ENCODE measurements around the gene DCAF12.

The DCAF12 gene

DNA sequence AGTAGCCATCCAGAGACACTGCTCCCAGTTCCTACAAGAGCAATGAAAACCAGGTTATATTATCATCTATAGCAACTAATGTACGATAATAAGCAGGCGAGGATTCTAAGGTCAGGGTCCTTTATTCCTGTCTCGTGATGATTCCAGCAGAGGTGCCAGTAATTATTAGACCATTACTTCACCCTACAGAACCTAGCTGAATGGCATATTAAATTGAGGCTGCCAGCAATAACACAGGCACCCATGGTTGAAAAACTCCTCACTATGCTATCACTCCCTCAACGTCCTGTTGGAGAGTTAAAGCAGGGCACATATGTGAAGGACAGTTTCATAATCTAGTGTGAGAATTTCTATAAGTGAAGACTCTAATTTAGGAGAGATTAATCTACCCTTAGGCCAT, 29.7 kb downstream of the DCAF12 start:
- TF ChIP-seq, protein P1, sequence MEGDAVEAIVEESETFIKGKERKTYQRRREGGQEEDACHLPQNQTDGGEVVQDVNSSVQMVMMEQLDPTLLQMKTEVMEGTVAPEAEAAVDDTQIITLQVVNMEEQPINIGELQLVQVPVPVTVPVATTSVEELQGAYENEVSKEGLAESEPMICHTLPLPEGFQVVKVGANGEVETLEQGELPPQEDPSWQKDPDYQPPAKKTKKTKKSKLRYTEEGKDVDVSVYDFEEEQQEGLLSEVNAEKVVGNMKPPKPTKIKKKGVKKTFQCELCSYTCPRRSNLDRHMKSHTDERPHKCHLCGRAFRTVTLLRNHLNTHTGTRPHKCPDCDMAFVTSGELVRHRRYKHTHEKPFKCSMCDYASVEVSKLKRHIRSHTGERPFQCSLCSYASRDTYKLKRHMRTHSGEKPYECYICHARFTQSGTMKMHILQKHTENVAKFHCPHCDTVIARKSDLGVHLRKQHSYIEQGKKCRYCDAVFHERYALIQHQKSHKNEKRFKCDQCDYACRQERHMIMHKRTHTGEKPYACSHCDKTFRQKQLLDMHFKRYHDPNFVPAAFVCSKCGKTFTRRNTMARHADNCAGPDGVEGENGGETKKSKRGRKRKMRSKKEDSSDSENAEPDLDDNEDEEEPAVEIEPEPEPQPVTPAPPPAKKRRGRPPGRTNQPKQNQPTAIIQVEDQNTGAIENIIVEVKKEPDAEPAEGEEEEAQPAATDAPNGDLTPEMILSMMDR (IDR thresholded peaks at IDR 0.05), result no peak

DNA sequence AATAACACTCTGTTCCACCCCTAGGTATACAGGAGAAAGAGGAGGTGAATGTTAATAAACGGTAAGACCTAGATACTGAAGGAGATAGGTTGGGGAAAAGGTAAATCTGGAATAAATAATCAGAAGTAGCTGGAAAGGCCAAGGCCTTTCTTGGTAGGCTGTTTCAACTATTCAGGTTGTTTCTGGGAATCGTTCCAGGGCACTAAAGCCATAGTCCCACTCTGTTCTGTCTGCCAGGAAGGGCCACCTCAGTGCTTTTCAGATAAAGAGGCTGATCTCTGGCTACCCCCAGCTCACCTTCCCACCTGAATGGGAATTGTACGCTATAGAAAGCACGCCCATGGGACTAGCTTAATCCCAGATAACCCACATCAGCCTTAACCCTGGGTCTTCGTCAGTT, 32.9 kb downstream of the DCAF12 start:
- TF ChIP-seq, protein P1 (IDR thresholded peaks at IDR 0.05), result no peak

DNA sequence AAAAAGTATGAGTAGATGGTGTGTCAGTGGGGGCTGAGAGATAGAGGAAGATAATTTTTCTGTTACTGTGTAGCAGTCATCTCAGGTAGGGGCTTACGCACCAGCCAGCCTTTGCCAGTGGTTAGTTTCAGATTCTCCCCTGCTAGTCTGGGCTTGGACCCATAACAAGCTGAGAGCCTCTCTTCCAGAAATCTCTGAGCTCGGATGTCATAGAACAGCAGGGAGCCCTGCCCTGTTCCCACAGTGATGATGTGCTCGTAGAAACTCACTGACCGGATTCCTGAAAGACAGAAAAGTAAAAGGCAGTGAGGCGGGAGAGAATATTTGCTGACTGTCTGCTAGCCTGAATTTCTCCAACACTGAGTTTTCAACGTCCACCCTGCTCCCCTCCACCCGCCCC, 37.2 kb downstream of the DCAF12 start:
- TF ChIP-seq, protein P1 (IDR thresholded peaks at IDR 0.05), result no peak

DNA sequence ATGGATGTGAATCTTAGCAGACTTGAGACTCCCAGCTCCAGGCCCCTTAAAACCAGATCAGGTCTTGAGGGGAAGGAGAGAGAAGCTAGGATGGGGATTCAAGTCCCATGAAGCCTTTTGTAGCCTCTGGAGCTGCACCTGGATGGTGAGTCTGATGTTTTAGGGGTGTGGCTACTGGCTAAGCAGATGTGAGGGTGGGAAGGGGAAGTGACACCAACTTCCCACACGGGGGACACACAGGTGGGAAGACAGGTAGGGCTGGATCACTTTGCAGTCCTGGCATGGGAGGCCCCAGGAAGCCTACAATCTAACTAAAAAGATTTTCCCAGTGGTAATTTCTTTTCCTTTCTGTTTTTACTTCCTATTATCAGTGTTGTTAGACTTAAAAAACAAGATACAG, 39.1 kb downstream of the DCAF12 start:
- TF ChIP-seq, protein P1 (IDR thresholded peaks at IDR 0.05), result no peak

DNA sequence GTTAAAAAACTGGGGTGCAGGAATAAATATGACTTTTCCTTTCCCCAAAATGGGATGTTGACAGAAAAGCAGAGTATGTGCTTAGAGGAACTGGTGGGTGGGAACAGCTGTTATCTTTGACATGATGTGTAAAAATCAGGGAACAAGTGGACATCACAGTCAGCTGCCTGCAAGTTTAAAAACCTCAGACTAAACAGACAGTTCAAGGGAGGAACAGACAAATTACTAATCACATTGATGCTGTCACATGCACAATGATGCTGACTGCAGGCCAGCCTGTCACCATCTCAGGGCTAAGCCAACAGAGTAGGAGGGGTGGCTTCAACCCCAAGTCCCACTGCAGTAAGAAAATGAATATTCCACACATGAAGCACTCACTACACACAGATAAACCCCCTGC, 39.6 kb downstream of the DCAF12 start:
- TF ChIP-seq, protein P1 (IDR thresholded peaks at IDR 0.05), result no peak

DNA sequence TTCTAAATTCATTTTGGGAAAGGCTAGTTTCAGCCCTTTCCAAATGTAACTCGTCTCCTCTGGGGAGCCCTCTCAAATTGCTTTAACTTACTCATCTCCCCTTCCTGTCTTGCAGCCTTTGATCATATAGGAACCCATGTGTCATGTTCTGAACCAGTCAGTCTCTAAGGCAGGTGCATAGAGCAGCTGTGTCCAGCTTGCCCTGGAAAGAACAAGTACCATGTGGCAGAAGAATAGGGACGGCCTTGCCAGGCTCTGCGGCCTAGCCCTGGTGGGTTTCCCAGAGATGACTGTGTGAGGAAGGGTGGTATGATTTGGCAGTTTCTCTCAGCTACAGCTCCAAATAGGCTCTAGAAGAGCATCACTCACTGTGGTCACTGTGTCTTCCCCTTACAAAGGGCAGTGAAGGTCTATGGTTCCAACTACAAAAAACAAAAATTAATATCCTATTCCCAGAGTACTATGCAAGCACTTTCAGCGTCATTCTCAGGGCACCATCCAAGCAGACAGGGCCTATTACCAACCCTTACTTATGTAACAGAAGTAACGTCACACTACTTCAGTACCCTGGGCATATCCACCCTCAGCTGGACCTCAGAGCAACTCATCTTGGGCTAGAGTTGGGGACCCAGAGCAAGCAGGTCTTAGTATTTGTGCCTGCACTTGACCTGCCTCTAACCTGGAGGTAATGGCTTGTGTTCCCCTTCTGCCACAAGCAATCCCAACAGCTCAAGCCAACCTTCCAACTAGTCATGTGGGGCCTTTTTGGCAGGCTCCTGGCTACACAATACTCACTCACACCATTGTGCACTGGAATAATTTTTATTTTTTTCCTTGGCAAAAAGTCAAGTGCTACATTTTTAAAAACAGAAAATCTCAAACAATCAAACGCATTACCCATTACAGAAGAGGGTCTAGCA, 40.7 kb downstream of the DCAF12 start:
- TF ChIP-seq, protein P1 (IDR thresholded peaks at IDR 0.05), result no peak

DNA sequence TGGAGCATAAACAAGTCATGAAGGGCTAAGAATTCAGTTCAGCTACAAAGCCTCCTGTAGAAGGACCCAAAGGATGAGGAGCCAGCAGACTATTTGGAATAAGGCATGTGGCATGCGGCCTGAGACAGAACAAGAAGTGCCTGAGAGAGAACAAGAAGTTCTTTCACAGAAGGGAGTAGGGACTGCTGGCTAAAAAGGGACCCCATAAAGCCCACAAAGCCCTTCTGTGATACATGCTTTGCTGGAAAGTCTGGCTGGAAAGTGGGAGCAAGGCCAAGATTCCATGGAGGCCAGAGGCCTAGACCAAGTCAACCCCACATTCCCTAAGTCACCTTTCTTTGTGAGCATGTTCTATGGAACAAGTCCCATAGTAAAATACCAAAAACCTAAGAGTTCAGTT, 41.9 kb downstream of the DCAF12 start:
- TF ChIP-seq, protein P1 (IDR thresholded peaks at IDR 0.05), result no peak
